HG03520 (cell line): Measurements from ENCODE around the gene CA11.
"Not testable (repeated sequence)": the region's sequence is repeated elsewhere in the genome, so short reads cannot be mapped to it uniquely, and the experiment has no call there.

Experiments used
- ATAC-seq: cut with Tn5 transposase; IDR thresholded peaks from one replicate; pipeline ENCODE4 v1.9.1; 2021; ENCODE audit warnings: mild to moderate bottlenecking, moderate library complexity; ENCODE audit not compliant: unreplicated experiment

Gene CA11

GRCh38 chr19:48642862-48643261 lies 3.1 kb downstream of the CA11 start:
- no peak for ATAC-seq

GRCh38 chr19:48641850-48642249 lies 4.1 kb downstream of the CA11 start:
- ATAC-seq: no peak

GRCh38 chr19:48639483-48640375 lies 6.3 kb downstream of the CA11 start:
- no peak for ATAC-seq

DNA sequence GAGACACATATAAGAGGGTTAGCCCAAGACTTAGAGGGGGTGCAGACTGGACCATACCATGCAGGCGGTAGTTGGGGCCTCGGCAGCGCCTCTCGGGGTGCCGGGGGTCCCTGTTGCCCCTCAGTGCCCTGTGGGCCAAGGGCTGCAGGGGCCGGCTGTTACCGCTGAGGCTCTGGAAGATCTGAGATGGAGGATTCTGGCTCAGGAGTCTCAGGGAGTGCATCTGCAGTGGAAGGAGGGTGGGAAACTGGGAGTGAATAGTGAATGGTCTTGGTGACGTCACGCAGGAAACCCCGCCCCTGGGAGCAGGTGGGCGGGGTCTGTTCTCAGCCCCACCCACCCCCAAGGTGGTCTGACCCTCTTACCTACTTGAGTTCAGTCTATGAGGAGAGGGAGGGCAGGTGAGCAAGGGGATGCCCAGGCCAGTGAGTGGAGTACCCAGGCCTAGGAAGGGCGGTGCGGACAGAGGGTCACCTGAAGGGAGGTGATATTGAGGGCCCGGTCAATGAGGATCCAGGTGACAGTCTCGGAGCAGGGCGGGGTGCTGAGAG lies 7.1 kb downstream of the CA11 start:
- no peak for ATAC-seq

DNA sequence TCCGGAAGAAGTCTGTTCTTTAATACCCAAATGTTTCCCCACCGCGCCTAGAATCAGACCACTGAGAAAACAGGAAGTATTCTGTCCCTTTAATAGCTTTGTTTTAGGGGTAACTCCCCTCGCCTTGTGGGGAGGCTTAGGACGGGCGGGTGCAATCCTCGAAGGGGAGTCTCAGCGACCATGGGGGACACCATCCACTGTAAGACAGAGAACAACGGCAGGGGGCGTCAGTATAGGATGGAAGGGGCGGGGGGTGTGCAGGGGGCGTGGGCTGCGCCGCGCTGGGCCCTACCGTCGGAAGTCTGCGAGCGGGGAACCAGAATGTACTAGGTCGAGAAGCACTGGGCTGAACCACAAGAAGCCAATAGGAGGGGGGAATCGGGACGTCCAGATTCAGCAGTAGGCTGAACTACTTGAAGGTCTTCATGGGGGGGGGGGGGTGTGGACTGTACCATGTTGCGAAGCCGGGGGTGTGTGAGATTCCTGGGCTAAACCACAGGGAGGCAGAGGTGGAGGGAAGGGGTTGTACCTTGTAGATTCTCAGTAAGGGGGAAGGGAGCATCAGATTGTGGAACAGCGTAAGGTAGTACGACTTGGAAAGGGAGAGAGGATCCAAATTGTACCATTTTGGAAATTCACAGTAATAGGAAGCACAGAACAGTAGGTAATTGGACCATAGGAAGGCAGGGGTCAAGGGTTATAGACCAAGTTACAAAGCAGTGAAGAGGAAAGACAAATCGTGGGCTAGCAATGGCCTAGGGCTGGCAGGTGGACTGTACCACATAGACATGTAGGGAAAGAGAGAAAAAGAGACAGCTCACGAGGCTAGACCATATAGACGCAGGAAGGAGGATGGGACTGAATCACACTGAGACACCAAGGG lies 7.8 kb downstream of the CA11 start:
- peak; percentile 10 for ATAC-seq

GRCh38 chr19:48637449-48637947 lies 8.5 kb downstream of the CA11 start:
- peak; percentile 62 for ATAC-seq

- ATAC-seq: no peak
These were observed 9.0 kb downstream of the CA11 start, which contains the start of gene DBP for GRCh38 chr19:48636859-48637448. Gene DBP, minus strand, starts transcription at chr19:48637379. Its CDS starts 385 bp downstream, at chr19:48636994.

GRCh38 chr19:48635966-48636858 lies 9.8 kb downstream of the CA11 start:
- no peak for ATAC-seq

DNA sequence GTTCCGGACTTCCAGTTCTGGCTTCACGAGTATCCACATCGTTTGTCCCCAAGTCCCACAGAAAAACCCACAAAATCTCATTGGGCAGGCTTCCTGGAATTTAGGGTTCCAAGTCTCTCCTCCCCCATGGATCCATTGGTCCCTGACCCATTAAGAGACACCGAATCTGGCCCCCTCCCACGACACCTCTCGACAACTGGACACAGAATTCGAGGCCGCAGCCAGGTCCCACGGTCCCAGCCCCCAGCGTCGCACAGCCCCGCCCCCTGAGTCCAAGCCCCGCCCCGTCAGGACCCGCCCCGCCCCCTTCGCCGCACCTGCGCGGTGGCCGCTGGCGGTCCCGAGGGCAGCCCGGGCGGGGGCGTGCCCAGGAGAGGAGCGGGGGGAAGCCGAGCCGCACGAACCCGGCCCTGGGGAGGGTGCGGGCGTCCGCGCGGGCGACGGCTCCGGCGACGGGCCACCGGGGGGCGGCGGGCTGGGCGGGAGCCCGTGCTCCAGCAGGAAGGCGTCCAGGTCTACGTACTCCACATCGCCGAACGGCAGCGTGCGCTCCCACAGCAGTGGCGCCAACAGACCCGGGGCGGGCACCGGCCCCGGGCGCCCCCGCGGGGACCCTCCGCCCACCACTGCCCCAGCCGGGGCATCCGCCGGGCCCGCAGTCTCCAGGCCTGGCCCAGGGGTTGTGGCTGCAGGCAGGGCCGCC lies 10.6 kb downstream of the CA11 start:
- ATAC-seq: no peak

GRCh38 chr19:48634424-48635262 lies 11.3 kb downstream of the CA11 start:
- no peak for ATAC-seq

DNA sequence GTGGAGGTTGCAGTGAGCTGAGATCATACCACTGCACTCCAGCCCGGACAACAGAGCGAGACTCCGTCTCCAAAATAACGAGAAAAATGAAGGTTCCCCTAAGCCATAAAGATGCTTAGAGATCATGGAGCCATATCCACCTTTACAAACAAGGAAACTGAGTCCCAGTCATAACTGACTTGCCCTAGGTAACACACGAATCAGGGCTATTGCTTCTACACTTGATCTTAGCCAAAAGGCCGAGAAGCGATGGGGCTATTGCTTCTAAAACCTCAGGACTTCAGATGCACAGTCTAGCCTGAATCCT lies 12.0 kb downstream of the CA11 start:
- no peak for ATAC-seq

DNA sequence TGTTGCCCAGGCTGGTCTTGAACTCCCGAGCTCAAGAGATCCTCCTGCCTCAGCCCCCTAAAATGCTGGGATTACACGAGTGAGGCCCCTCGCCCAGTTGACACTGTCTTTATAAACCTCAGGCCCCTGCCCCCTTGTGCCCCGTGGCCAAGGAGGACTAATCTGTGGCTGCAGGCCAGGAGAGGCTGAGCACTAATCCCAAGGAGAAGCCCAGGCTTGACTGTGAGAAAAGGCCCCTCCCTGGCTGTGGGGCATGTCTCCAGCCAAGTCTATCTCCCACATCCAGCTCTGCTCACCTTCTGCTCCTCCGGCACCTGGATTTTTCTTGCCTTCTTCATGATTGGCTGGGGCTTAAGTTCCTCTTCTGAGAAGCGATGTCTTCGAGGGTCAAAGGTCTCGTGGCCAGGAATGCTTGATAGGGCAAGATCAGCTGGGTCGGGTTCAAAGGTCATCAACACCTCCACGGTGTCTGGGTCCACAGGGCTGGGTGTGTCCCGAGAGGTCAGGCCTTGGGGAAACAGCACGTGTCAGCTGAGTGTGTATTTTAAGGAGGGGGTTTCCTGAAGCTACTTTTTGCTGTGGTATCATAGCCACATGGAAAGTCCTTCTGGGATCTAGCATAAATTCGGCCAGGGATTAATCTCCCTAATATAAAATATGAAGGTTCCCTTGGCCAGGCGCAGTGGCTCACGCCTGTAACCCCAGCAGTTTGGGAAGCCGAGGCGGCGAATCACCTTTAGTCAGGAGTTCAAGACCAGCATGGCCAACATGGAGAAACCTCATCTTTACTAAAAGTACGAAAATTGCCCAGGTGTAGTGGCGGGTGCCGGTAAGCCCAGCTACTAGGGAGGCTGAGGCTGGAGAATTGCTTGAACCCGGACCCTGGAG lies 12.6 kb downstream of the CA11 start:
- no peak for ATAC-seq

GRCh38 chr19:48632692-48633147 lies 13.3 kb downstream of the CA11 start:
- ATAC-seq: no peak

- ATAC-seq: not testable (repeated sequence)
These were observed 13.7 kb downstream of the CA11 start for GRCh38 chr19:48632286-48632685.

DNA sequence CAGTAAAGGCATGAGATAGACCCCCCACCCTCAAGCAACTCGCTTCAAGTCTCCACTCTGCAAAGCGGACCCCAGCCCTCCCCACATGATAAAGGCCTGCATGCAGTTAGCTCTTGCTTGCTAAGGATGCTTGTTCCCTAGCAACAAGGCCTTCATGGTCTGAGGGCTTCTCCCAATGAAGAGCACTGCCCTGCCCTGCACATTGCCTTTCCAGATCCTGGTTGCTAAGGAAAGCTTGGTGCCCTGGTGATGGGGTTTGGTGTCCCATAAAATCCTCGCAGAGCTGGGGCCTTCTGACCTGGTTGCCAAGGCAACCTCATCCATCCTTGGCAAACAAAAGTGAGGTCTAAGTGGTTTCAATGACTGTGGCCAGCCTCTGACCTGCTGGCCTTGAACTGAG lies 14.8 kb downstream of the CA11 start:
- no peak for ATAC-seq

- ATAC-seq: no peak
These were observed 15.5 kb downstream of the CA11 start for GRCh38 chr19:48630296-48631063.
